Stimulated activated CD4-positive, alpha-beta T cell treated with anti-CD3 and anti-CD28 coated beads, TNF-alpha, amount 100 ng/mL, for 4 hours (primary cell): ENCODE measurements around the gene ZNF229.
"Not testable (repeated sequence)": the region's sequence is repeated elsewhere in the genome, so short reads cannot be mapped to it uniquely, and the experiment has no call there.

ENCODE experiments used
- DNase-seq, 3 experiments: peaks; one replicate each; pipeline ENCODE4 v3.0.0-alpha.2; 2020; ENCODE audit warnings: low read depth in 3 of 3

The ZNF229 gene

DNA sequence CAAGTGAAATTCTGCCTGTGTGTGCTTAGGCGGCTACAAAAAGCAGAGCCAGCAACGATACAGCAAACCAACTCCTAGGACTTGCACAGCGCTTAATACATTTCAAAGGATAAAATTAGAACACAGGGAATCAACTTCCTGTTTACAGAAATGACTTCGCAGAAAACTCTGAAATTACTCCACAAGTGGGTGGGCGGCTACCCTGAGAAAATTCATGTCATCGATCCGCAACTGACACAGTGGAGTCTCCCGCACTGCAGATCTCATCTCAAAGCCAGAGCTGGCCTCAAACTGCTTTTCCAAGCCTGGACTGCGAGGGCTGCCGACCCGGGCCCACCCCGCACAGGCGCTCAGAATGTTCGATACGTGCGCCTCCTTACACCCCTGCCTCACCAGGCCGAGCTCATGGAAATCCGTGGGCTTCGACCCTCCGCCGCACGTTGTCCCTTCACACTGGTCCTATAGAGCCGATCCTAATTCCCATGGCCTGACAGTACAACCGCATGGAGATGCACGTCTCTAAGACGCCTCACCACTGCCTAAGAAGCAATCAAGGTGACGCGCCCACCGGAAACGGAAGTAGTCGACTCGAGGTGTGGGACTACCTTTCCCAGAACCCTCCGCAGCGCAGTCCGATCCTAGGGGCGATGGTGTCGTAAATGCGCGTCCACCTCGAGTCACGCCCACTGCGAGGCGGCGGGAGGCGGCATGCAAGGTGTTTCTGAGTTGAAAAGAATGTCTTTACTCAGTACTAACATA lies at the start of gene ZNF229:
TSS of gene ZNF229 (minus strand) at position 557 of the 759 bp plus-strand sequence. CDS start 5,625 bp downstream, outside the sequence.
- DNase-seq: peak; percentile 26 to 36 (median 35)

DNA sequence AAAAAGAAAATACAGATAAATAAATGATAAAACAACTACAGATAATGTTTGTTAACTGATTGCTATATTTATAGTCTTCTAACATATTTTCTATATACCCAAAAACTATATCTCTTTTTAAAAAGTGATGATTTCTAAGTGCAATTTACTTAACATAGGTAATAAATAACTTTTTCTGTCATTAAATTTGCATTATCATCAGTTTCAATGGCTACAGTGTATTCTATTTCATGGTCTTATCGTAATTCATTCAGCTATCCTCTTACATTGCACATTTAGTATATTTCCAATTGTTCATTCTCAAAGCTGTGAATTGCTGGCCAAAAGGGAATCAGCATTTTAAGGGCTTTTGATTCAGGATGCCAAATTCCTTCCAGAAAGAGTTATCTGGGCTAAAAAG lies 48.4 kb upstream of the ZNF229 start:
- DNase-seq: no peak

DNA sequence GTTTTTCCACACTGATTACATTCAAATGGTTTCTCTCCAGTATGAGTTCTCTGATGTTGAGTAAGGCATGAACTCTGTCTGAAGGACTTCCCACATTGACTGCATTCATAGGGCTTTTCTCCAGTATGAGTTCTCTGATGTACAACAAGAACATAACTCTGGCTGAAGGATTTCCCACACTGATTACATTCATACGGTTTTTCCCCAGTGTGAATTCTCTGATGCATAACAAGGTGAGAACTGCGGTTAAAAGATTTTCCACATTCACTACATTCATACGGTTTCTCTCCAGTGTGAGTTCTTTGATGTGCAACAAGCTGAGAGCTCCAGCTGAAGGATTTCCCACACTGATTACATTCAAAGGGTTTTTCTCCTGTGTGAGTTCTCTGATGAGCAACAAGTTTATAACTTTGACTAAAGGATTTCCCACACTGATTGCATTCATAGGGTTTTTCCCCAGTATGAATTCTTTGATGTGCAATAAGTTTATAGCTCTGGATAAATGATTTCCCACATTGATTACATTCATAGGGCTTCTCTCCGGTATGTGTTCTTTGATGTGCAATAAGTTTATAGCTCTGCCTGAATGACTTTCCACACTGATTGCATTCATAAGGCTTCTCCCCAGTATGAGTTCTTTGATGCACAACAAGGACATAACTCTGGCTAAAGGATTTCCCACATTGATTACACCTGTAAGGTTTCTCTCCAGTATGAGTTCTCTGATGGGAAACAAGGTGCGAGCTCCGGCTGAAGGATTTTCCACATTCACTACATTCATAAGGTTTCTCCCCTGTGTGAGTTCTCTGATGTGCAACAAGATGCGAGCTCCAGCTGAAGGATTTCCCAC lies 28.5 kb upstream of the ZNF229 start:
- DNase-seq: no peak

DNA sequence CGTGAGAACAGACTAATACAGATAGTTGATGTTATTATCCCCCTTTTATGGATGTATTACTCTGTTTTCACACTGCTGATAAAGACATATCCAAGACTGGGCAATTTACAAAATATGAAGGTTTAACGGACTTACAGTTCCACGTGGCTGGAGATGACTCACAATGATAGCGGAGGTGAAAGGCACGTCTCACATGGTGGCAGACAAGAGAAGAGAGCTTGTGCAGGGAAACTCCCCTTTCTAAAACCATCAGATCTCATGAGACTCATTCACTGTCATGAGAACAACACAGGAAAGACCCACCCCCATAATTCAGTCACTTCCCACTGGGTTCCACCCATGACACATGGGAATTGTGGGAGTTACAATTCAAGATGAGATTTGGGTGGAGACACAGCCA lies 20.5 kb upstream of the ZNF229 start:
- not testable (repeated sequence) for DNase-seq

DNA sequence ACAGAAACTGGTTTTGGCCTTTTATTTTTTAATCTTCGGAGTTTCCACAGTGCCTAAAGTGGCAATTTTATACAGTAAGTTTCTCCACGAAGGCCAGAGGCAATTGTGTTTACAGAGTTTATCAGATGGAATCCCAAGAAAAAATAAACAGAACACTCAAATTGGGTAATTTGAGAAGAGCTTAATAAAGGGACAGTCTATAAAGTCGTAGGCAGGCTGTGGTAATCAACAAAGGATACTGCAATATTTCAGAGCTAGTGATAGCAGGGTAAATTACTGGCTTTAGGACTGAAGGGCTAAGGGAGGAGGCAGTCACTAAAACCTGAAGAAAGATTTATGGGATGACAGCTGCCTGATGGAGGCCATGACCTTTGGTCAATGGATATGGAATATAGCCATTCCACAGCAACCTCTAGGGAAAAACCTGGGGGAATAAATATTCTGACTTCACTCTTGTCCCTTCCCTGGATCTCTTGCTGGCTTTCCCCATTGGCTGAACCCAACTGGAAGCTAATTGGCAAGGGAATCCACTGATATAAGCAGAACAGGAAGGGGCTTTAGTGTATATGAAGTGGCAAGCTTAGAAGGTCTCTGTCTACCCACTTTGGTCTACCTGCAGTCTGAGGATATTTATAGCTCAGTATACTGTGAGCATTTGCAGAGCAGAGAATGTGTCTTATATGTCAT lies 14.5 kb upstream of the ZNF229 start:
- not testable (repeated sequence) for DNase-seq

DNA sequence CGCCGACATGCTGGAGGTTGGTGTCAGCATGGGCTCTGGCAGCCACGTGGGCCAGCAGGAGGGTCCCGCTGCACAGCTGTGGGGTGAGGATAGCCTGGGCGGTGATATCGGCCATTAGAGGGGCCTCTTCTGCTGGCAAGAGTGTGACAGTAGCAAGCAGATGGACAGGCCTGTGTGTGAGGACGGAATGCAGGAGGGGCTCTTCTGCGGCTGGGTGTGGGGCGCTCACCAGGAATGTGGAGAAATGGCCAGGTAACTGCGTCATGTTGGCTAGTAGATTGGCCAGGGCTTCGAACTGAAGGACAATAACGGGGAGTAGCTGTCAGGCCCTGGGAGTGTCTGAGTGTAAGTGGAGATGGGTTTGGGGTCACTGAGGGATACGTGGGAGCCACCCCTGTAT lies 7.7 kb upstream of the ZNF229 start:
- DNase-seq: not testable (repeated sequence)

DNA sequence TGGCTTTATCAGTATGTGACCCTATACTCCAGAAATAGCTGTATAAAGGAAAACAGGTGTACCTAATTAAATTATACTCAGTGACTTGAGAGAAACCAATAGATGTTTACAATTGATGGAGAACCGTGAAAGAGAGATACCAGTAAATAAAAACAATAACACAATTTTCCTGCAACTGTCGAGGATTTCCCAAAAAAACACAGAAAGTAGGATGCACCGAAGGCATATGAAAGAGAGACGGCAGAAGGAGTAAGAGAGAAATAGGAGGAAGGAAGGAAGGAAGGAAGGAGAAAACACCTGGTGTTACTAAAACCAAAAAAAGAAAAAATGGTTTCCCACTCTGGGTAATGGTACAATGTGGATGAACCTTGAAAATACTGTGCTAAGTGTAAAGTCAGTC lies 6.8 kb upstream of the ZNF229 start:
- DNase-seq: no peak

DNA sequence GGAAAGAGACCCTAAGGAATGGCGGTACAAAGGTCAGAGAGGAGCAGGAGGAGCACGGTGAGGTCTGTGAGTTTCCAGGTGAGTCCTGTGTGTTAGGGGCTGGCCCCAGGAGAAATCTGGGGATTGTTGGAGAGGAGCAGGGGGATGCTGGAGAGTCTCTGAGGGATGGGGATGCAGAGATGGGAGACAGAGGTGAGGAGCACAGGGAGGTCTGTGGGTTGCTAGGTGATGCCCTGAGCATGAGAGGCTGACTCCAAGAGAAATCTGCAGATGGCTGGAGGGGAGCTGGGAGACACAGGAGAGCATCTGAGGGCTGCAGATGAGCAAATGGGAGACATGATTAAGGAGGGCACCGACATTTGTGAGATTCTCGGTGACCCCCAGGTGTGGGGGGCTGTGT lies 4.1 kb upstream of the ZNF229 start:
- DNase-seq: no peak

DNA sequence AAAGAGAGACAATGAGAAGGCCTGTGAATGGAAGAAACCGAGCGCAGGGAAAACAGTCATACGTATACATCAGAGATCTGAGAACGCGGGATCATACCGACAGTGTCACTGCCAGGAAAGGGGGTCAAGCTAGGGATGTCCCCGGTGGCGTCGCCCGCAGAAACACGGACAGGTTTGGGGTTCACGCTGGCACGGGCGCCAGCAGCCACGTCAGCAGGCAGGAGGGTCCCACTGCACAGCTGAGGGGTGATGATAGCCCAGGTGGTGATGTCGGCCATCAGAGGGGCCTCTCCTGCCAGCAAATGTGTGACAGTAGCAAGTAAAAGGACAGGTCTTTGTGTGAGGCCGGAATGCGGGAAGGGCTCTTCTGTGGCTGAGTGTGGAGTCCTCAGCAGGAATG lies 3.4 kb upstream of the ZNF229 start:
- no peak for DNase-seq

DNA sequence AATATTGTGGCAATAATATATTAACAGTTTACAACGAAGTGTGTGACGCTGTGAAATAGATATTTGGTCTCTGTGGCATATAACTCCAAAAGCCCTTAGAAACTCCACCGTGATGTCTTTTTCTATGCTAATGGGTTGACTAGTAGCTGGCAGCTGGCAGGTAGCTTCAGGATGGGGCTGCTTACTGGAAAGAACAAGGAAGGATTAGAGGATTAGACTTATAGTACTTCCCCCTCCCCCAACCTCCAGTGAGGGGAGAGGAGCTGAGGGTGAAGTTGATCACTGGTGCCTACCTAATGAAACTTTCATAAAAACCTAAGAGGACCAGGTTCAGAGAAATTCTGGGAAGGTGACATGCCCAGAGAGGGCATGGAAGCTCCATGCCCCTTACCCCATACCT lies 9.8 kb downstream of the ZNF229 start:
- no peak for DNase-seq

DNA sequence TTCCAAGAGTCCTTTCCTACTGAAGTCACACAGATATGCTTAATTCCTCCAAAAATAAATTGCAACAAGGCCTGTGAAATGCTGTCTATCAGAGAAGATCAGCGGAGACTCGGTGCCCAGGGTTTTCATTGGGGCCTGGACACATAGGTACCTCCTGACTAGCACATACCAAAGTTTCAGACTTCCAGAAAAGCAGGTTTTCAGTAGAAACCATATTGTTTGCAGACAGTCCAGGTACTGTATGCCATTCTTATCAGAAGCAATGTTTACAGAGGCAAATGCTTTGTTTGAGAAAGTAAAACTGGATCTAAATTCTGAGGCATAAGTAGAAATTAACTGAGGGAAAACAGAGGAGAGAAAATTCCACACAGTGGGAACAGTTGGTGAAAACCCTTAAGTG lies 12.8 kb downstream of the ZNF229 start:
- no peak for DNase-seq

DNA sequence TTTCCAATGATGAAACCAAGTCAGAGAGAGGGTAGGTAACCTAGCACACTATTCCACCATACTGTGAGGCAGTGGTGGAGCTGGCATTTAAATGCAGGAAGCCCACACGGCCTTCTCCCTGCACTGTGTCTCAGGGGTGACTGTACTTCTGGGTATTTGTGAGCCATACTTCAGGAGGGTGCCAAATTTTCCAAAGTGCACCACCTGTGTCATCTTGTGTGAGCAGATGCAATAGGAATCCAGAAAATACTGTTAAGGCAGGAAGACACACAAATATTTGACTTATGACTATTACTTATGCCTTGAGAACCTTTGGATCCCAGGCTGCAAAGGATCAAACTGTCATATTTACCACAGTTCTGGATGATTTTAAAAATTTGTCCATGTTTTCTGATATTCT lies 17.3 kb downstream of the ZNF229 start:
- DNase-seq: no peak

DNA sequence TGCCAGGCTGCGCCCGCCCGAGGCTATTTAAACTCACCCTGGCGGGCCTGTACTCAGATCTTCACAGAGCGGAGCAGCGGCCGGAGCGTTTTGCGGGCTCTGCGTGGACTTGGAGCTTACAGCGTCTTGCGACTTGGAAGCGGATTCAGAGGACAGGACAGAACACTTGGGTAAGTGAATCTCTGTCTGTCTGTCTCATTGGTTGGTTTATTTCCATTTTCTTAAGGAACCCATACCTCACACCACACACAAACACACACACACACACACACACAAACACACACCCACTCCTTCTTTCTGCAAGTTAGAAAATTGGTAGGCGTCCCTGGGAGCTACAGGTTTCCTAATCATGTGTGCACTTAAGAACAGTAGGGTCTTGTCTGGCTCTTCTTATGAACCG lies 32.7 kb downstream of the ZNF229 start:
- DNase-seq: not testable (repeated sequence)

DNA sequence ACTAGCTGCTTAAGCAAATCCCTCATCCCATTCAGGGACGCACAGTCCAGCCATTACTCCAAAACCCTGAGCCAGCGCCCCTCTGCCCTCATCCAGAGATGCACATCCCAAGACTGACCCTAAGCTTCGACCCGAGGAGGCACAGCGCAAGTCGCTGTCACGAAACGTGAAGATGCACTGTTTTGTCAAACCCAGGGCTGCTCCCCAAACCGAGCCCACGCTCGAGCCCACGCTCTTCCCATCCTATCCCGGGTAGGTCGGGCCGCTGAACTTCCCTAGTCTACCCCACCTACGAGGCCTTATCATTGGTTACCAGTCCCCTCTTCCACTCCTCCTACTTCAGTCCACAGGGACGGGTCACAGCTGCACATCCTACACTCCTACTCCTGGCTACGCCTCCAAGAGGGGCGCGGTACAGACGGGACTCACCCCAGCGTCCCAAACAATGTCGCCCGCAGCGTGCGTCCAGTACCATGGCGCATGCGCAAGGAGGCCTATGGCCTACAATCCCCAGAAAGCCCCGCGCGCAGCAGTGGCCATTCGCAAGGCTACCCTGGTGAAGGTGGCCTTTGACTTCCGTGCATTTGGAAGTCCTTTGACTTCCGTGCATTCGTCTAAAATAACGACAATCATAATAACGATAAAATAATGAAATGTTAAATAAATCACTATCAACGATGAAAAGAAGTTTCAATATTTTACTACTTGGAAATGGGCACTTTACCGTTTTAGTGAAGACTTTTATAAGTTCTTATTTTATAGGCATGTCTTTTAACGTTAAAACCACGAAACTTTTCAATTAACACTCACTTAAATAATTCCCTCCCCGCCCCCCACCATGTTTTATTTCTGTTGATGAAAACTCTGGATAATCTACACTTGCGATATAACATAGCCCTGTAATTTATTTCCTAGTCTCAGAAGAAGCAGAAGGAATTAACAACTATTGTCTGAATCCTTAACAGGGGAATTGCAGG lies 46.8 kb downstream of the ZNF229 start, which contains the start of gene ZNF285:
TSS of gene ZNF285 (minus strand) at position 470 of the 977 bp plus-strand sequence. CDS start 4,395 bp downstream, outside the sequence.
- peak; percentile 44 to 49 (median 47) for DNase-seq

DNA sequence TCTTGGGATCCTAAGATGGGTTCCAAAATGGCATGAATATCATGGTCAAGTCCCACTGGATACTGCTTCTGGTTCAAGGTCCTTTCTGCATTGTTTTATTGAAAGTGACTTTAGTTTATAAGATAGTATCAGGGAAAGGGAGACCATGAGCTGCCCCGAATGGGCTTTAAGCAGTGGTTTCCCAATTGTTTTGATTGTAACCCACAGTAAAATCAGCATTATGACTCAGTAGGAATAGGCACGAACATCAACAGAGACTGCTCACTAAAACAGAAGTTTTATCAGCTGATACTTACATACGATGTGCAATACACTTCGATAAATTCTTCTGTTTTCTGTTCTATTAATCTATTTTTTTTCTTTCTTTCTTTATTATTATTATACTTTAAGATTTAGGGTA lies 59.0 kb downstream of the ZNF229 start:
- not testable (repeated sequence) for DNase-seq
